Stimulated activated CD4-positive, alpha-beta T cell treated with anti-CD3 and anti-CD28 coated beads, TNF-alpha, amount 100 ng/mL, for 24 hours (primary cell): ENCODE results near the gene SDHA.
"Not testable (repeated sequence)": the region's sequence is repeated elsewhere in the genome, so short reads cannot be mapped to it uniquely, and the experiment has no call there.

Source experiments
- DNase-seq, 3 experiments: peaks; one replicate each; pipeline ENCODE4 v3.0.0-alpha.2; 2020; ENCODE audit warnings: low read depth in 3 of 3

The SDHA gene

DNA sequence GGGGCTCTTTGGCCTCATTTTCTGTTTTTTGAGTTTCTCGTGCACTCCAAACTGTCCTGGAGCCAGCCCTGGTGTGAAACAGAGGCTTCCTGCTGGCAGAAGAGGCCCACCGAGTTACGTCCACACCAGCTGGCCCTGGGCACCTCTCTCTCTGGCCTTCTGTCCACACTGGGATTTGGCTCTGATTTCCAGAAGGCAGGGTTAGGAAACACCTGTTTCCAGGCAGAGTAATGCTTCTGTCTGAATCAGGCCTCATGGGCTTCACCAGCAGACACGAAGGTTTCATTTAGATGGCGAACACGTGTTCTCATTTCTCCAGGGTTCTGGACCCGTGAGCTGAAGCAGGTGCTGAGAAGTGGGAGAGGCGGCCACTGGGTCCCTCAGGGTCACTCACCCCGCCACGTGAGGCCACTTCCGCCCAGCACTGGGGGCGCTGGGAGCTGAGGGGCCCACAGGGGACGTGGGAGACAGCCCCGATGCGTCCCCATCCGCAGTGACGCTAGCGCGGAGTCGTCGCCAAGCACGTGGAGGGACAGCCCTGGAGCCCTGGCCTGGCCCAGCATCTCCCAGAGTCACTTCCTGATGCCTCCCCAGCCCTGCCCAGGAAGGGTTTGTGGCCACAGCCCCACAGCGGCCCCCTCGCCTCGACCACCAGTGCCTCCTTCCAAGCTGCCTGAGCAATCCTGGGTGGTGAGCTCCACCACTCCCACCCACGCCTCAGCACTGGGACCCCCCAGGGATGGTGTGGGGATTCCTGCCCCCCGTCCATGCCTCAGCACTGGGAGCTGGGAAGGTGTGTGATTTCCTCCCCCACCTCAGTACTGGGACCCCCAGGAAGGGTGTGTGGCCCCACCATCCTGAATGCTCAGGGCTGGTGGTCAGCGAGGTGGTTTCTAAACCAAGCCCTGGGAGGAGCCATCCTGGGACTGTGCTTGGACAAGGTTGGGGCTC lies 31.8 kb upstream of the SDHA start:
- DNase-seq = no peak

DNA sequence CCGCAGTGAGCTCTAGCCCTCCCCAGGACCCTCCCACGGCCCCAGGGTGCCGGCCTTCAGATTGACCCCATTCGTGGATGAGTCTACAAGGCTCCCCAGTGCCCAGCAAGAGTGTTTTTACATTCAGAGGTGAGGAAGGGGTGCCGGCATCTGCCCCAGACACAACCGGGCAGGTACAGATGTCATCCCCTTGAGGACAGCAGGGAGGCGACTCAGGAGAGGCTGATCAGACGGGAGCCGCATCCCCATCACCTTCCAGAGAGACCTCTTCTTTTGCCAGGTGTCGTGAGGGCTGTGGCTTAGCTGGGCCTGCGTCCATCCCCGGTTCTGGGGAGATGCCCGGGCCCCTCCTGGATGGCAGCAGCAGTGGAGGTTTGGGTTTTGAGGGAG lies 31.1 kb upstream of the SDHA start:
- no peak for DNase-seq

DNA sequence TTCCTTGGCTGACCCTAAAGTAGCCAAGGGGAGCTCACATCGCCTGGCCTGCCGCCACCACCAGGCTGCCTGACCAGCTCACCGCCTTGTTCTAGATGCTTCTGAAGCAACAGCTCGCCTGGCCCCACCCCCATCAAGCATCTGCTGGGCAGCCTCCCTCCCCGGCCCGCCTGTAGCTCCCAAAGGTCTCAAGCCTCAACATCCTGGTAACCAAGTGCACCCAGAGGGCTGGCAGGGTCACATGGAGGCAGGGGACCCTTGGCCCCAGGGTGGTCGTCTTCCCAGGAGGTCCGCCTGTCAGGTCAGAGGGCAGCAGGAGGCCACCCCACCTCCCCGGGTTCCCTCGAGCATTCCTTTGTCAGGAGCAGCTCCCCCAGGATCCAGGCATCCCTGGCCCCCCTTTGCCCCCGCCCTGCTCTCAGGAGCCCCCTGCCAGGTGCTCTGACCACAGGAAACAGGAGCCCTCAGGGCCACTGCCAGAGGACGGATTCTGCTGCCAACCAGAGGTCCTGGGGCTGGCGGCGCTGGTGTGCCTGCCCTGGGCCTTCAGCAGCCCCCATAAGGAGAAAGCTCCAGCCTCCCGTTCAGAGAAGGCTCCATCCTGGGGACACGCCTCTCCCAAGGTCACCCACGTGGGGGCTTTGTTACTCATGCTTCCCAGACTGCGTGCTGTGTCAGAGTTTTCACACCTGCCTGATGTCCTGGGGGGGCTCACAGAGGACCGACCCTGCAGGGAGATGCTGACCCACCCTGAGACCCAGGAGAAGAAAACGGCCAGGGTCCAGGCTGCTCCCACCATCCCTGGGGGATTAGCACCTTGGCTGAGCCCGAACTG lies 30.3 kb upstream of the SDHA start:
- no peak for DNase-seq

DNA sequence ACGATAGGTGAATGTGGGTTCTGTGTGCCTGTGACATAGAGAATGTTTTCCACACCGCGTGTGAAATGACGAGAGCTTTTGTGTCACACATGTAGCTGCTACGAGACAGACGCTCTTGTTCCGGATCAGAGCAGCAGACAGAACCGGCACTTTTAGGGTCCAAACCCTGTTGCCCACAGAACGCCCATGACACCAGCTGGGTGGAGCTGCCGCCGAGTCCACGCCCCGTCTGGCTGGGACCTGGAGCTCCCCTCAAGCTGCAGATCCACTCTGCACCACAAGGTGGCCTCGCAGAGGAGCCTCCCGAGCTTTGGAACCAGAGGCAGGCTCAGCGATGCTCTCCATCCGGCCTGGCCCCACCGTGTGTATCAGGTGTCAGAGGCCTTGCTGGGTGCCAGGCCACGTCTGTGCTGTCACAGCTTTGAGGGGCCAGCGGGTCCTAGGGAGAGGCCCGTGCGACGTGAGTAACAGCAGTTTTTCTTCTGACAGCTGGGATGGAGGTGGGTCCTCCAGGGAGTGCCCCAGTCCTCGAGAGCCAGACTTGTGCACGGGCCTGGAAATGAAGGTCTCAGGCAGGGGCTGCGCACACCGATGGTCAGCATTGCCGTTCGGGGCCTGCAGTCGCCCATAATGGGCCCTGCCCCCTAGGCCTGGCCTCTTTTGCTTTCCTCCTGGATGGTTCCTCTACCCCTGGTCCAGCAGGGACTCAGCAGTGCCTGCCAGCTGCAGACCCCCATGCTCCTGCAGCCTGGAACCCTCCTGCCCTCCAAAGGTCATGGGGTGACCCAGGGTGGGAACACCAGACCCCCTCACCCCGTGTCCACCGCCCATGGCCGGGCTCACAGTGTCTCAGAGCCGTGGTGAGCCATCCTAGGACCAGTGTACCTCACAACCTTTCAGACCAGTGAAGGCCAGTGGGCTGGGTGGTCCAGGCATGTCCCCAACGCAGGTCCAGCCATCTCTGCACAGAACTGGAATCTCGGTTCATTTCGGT lies 29.3 kb upstream of the SDHA start:
- peak; percentile 77 to 89 (median 81) for DNase-seq

DNA sequence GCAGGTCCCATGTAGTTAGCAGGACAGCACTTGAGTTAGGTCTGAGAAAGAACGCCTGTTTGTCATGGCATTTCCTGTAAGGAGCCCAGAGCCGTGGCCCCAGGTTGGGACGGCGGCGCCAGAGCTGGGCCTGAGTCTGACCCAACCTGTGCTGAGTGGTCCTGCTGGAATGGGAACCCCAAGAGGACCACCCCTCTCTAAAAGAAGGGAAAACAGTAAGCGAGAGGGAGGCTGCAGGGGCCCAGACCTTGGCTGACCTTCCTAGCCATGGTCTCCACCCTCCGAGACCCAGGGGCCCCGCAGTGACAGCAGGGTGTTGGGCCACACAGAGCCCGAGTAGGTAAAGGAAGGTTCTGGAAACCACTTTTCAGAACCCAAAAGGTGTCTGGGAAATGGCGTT lies 28.6 kb upstream of the SDHA start:
- DNase-seq = no peak

DNA sequence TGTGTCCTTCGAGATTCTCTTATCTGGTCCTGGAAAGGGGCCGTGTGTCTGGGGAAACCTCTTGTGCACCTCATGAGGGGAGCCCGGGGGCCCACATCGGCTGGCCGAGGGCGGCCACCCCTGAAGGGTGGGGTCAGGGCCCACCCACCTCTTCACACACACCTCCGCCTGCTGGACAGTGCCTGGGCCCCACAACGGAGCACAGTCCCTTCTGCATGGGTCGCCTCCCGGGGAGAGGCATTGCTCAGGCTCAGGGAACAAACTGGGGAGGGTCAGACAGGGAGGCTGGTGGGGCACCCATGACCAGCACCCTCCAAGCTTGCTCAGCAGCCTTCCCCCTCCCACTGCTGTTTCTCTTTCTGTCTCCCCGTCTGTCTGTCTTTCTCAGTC lies 28.1 kb upstream of the SDHA start:
- DNase-seq = no peak

DNA sequence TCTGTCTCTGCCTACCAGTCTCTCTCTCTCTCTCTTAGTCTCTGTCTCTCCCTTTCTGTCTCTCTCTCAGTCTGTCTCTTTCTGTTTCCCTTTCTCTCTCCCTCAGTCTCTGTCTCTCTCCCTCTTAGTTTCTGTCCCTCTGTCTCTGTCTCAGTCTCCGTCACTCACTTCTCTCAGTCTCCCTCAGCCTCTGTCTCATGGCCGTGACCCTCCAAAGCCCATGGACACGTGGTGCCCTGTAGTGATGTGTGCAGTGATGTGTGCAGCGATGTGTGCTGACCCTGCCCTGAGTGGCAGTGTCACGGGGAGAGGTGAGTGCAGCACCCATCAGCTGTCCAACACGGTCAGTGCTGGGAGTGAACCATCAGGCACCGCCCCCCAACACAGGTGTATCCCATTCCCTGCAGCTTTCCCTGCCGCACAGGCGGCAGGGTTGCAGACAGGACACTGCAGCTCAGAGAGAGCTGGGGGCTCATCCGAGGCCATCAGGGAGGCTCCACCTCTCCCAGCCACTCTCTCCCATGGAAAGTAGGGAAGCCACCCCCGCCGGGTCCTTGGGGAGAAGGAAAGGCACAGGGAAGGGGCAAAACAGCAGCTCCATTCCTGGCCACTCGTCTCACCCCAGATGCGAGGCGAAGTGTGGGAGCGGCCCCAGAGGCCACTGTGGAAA lies 27.6 kb upstream of the SDHA start:
- no peak for DNase-seq

DNA sequence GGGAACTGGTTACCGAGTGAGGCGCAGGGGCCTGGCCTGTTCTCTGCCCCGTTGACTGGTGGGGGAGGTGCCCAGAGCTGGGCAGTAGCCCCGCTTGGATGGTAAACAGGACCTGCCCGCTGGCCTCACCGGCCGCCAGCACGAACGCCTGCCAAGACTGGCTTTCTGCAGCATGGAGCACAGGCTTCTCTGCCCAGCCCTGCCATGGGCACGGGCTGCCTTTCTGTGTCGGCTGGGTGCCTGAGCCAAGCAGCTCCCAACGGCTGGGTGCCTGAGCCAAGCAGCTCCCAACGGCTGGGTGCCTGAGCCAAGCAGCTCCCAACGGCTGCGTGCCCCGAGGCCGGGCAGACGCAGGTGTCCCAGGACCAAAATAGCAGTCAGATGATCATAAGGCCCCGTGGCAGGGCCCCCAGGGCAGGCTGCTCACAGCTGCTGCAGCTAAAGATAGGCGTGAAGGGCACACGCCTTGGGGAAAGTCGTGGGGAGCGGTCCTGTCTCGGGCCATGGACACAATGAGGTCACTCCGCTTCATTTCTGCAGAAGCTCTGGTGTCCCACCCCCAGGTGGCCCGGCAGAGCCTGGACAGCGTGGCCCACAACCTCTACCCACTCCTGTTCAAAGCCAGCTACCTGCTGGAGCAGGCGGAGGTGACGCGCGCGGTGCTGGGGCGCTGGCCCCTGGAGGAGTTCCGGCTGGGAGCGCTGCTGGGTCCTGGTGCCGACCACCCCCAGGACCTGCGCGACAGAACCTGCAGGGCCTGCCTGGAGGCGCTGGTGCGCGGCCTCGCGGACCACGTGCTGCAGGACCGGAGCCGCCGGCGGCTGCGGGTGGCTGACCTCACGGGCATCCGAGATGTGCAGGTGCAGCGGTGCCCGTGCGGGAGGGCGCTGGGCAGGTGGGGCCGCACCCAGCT lies 26.8 kb upstream of the SDHA start, which contains the start of gene LRRC14B:
Gene LRRC14B, plus strand, starts transcription at position 460 of the 913 bp plus-strand sequence. Its CDS starts 44 bp downstream, at position 504.
- DNase-seq = no peak

DNA sequence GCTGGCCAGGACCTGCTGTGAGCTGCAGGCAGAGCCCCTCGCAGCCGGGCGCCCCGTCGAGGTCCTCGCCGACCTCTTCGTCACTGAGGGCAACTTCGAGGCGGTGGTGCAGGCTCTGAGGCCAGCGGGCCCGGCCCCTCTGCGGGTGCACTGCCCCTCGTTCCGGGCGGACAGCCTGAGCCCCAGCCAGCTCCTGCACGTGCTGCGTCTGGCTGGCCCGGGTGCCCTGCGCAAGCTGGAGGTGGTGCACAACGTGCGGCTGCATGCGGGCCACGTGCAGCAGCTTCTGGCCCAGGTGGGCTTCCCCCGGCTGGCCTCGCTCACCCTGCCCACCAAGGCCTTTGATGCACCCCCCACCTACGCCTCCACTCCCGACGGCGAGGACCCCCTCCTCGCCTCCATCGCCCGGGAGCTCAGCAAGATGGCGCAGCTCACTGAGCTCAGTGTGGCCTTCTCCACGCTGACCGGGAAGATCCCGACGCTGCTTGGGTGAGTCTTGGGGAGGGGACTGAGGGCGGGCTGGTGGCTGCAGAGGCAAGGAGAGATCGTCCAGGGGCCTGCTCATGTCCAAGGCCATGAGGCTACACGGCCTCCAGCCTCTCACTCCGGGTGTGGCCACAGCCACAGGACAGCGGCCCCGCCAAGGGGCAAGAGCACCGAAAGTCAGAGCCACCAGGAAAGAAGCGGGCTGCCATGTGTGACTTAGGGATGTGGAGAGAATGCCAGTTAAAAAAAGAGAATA lies 26.0 kb upstream of the SDHA start:
- no peak for DNase-seq

DNA sequence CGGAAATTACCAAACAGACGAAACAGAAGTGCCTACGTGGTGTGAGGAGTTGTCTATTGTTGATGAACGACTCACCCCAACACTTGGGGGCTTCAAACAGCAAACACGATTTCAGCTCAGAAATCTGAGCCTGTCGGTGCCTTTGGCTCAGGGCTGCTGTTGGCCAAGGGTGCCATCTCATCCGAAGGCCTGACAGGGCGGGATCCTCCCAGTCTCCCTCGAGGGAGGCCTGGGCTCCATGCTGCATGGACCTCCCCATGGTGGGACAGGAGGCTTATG lies 25.5 kb upstream of the SDHA start:
- no peak for DNase-seq

DNA sequence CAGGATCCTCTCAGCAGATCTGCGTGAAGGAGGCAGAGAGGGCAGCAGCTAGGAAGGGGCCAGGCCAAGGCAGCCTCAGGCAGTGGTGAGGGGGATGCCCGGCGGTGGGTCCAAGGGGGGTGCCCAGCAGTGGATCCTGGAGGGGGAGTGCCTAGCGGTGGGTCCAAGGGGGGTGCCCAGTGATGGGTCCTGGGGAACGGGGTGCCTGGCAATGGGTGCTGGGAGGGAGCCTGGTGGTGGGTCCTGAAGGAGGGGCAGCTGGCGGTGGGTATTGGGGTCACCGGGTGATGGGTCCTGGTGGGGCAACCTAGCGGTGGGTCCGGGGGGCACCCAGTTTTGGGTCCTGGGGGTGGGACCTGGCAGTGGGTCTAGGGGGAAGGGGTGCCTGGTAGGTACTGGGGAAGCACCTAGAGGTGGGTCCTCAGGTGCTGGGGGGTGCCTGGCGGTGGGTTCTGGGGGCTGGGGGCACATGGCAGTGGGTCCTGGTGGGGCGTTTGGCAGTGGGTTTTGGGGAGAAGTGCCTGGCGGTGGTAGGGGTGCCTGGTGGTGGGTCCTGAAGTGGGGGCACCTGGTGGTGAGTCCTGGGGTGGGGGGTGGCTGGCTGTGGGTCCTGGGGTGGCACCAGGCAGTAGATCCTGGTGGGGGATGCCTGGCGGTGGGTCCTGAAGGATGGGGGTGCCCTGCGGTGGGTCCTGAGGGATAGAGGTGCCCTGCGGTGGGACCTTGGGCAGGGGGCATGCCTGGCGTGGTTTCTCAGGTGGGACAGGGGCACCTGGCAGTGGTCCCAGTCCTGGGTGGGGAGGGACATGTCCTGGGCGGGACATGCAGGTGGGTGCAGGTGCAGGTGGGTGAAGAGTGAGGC lies 24.9 kb upstream of the SDHA start:
- DNase-seq = no peak

DNA sequence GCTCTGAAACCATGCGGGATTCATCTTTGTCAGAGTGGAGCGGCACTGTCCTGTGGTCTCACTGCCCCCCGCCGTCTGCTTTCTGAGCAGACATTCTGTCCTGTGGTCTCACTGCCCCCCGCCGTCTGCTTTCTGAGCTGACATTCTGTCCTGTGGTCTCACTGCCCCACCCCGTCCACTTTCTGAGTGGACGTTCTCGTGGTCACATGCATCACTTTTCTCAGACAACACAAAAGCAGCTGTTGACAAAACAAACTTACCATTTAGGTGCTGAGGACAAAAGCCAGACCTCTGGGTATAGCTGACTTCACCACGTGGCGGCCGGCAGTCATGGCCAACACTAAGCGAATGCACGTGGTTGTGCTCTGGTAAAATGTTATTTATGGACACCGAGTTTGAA lies 24.0 kb upstream of the SDHA start:
- no peak for DNase-seq

DNA sequence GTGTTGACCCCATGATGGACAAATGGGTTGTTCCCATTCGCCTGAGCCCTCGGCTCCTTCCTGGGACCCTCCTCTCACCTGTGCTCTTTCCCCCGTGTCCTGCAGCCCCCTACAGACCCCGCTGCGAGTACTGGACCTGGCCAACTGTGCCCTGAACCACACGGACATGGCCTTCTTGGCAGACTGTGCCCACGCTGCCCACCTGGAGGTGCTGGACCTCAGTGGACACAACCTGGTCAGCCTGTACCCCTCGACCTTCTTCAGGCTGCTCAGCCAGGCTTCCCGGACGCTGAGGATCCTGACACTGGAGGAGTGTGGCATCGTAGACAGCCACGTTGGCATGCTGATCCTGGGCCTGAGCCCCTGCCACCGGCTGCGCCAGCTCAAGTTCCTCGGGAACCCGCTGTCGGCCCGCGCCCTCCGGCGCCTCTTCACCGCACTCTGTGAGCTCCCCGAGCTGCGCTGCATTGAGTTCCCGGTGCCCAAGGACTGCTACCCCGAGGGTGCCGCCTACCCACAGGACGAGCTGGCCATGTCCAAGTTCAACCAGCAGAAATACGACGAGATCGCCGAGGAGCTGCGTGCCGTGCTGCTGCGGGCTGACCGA lies 23.4 kb upstream of the SDHA start:
- no peak for DNase-seq

DNA sequence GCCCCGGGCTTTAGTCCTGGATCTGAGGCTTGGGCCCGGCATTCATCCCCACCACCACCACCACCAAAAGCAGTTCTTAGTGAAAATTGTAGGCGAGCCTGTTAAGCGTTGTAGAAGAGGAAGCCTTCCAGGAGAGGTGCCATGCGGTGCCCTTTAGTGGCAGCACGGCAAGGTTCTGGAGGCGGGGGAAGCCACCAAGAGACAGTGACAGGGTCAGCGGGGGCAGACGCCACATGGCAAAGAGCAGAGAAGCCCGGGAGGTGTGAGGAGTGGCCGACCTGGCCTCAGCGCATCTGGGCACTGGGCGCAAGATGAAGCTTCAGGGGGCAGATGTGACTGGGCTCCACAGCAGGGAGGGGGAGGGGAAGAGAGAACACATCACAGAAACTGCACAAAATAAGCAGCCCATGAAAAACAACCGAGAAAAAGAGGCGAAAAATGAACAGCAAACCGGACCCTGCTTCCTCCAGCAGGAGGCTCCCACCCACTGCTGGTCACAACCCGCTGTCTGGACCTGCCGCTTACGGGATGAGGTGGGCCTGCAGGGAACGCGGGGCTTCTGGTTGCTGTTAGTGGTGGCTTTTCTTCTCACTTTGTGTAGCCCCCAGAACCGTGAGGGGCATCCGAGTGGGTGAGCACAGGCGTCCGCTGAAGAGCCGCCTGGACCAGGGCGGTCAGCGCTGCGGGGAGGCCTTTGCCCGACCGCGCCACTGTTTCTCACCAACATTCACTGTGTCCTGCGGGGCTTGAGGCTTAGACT lies 22.5 kb upstream of the SDHA start:
- no peak for DNase-seq

DNA sequence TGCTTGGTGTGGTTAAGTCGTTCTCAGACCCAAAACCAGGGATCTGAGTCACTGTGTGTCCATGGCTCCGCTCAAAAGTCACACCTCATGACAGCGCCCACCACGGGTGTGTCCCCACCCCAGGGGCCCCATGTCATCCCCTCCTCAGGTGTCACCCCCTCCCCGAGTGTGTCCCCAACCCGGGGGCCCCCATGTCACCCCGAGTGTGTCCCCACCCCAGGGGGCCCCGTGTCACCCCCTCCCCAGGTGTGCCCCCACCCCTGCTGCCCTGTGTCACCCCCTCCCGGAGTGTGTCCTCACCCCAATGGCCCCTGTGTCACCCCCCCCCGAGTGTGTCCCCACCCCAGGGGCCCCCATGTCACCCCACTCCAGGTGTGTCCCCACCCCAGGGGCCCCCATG lies 21.8 kb upstream of the SDHA start:
- no peak for DNase-seq

DNA sequence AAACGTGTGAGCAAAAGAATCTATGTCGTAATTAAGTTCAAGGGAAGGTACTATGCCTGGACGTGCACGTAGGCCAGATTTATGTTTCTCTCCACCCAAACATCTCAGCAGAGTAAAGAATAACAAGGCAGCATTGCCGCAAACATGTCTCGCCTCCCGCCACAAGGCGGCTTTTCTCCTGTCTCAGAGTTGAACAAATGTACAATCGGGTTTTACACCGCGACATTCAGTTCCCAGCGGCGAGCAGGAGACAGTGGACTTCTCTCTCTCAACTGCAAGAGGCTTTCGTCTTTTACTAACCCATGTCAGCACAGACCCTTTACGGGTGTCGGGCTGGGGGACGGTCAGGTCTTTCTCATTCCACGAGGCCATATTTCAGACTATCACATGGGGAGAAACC lies 21.1 kb upstream of the SDHA start:
- DNase-seq = not testable (repeated sequence)

DNA sequence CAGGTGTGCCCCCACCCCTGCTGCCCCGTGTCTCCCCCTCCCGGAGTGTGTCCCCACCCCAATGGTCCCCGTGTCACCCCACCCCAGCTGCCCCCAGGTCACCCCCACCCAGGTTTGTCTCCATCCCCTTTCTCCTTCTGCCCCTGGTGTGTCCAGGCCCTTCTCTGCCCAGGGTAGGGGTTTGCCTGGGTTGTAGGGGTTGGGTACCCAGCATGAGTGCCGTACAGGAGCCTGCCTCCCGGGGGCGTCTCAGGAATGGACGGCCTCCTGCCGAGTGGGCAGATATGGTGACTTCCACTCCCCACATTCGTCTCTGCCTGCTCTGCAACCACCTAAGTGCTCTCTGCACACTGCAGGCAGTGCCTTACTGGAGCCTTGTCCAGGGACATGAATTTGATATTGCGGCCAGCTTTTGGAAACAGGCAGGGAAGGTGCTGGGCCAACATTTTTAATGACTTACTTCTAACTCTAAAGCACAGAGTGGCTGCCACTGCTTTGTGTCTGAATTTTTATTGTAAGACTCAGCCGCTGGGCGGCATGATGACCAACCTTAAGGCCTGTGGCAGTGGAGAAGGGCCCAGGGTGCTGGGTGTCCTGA lies 20.1 kb upstream of the SDHA start:
- no peak for DNase-seq
